HG02870 (cell line): ENCODE measurements around the gene GRAMD2A.

Experiments used
- ATAC-seq: cut with Tn5 transposase; IDR thresholded peaks from one replicate; pipeline ENCODE4 v1.9.1; 2021; ENCODE audit warnings: mild to moderate bottlenecking, moderate library complexity; ENCODE audit not compliant: unreplicated experiment

The GRAMD2A gene

DNA sequence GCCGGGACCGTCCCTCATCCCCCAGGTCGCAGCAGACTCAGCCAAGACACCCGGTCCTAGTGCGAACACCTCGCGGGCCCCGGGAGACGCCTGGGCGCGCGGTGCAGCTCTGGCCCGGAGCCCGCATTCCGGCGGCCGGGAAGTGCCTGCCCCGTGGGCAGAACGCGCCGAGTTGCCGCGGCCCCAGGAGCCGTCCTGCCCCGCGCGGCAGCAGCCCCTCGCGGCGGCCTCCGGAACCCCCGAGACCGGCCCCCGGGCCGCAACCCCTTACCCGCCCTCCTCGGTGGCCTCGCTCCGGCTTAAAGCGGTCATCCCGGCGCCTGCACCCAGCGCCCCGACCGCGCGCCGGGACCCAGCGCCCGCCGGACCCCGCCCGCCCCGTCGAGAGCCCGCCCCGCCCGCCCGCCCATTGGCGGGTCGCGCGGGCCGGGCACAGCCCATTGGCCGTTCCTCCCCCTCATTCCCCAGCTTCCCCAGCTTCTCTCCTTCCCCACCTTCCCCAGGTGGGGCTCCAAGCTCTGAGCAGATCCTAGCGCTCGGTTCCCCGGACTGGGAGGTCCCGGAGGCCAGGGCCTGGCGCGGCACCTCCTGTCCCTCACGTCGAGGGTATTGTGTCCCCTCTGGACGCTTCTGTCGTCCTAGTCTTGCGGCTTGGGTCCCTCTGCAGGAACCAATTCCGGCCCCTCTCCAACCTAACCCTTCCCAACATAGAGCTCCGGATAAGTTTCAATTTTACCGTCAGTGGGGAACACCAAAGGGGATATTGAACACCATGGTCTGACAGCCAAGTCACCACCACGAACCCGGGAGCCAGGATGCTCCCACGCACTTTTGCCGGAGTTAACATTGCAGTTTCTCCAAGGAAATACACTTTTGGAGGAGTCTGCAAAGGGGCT, at the start of gene GRAMD2A:
Gene GRAMD2A, minus strand, starts transcription at position 328 of the 896 bp plus-strand sequence.
- no peak for ATAC-seq

DNA sequence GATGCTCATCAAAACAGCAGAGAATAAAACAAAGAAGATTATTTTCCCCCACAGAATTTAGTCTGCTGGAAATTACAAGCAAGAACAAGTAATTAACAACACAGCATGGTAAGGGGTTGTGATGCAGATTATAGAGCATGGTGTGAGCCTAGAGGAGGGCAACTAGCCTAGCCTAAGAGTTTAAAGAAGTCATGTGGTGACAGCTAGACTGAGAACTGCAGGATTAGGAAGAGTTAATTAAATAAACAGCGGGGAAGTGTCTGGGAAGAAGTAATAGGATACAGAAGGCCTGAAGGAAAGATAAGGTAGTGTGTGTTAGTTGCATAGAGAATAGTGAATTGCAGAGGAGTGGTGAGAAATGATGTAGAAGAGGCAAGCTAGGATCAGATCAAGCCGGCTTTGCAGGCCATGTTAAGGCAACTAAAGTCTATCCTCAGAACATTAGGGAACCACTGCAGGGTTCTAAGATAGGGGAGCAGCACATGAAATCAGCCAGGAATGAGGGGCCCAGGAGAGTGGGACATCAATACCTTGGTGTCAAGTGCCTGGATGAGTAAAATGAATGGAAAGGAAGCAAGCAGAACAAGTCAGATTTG, 45.3 kb upstream of the GRAMD2A start:
- ATAC-seq: no peak

DNA sequence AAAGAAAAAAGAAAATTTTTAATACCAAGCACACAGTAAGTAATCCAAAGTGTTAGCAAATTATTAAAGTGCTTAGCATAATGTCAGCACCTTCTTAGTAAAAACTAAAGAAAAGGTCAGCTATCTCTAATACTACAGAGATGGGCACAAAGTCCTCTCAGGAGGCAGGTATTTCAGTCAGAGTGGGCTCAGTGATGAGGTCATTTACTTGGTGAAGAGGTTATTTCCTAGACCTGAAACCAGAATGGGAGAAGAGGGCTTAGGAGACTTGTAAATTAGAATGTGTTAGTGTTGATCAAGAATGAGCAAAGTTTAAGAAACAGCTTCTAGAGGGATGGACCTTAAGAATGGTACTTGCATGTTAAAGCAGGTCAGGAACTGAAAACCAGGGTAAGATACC, 42.1 kb upstream of the GRAMD2A start:
- no peak for ATAC-seq

DNA sequence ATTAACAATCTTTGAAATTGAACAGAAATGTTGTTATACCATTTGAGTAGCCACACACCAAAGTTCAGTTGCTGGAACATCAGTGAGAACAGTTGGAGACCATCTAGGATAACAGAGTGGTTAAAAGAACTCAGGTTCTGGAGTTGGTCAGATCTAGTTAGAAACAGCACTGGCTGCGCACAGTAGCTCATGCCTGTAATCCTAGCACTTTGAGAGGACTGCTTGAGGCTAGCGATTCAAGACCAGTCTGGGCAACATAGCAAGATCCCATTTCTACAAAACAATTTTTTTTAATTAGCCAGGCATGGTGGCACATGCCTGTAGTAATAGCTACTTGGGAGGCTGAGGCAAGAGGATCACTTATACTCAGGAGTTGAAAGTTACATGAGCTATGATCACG, 41.0 kb upstream of the GRAMD2A start:
- ATAC-seq: no peak

DNA sequence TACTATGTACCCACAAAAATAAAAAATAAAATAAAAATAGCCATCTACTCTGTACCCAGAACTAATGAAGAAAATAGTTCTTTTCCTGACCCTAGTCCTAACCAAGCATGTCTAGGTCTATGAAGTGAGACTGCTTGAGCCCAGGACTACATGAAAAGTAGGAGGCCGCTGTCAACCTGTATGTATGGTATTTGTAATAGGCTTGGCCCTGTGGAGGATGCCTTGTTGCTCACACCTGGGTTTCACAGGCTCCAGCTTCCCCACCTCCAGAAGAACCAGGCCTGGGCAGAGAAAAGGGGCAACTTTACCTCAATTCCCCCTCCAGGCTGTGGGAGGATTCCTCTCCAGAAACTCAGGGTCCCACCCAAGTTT, 40.3 kb upstream of the GRAMD2A start:
- no peak for ATAC-seq

DNA sequence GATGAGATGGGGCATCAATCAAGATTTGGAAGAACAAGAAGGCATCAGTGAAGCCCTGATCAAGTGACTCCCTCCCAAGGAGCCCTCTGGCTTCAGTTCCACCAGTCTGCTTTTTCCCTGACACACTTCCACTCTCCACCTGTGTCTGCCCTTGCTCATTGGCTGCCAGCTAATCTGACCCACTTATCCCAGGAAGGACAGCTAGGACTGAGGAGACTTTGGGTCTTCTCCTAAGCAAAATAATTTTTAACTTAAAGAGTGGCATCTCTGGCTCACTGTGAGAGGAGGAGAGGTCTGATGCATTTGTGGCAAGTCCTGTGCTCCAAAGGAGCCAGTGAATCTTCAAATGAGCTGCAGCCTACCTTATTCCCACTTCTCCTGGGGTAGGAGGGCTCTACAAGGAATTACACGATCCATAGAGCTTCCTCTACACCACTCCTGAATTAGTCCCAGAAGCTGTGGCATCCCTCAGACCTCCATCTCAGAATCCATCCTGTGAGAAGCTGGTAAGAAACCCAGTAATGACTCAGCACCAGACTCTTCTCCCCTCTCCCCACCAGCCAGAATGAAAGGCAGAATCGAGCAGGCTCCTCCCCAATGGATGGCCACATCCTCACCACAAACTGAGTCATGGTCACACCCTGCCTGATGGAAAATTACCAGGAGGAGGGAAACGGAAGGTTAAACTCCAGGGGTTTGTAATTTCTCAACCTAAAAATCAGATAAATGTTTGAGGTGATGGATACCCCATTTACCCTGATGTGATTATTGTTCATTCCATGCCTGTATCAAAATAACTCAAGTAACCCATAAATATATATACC, 39.7 kb upstream of the GRAMD2A start:
- peak; percentile 75 for ATAC-seq

DNA sequence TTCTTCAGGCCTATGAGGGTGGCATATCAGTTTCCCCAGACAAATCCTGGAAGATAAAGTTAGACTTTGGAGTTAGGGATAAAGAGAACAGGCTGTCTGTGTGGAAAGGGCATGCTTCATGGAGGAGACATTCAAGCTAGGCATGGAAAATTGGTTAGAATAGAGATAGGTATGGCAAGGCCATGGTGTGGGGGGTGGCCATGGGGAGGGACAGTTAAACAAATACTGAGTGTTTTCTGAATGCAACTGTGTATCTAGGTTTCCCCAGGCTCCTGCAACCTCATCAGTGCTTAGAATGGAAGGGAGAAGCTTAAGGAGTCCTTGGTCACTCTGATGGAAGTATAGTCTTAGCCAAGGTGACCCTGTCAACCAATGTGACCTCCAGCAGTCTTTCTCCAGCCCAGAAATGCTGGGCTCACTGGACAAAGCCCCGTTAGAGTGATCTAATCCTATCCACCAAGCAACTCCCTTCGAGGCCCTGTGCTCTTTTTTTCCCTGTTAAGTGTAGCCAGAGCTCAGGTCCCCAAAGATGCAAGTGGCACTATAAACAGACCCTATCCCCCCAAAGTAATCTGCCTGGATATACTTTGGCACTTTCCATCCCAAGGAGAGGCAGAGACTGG, 38.9 kb upstream of the GRAMD2A start:
- ATAC-seq: no peak

DNA sequence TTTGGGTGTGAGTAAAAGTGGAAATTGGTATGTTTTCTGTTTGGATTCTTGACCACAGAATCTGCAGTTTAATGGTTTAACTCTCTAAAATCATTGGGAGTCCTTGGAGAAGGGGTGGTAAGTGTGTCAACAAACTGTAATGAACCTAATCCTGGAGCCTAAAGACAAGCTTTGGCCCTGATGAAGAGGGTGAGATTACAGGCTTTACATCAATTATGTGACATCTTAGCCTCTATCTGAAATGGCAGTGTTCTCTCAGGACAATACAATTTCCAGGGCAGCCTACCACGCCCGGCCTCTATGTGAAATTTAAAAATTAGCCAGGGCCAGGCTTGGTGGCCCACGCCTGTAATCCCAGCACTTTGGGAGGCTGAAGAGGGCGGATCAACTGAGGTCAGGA, 37.7 kb upstream of the GRAMD2A start:
- no peak for ATAC-seq

DNA sequence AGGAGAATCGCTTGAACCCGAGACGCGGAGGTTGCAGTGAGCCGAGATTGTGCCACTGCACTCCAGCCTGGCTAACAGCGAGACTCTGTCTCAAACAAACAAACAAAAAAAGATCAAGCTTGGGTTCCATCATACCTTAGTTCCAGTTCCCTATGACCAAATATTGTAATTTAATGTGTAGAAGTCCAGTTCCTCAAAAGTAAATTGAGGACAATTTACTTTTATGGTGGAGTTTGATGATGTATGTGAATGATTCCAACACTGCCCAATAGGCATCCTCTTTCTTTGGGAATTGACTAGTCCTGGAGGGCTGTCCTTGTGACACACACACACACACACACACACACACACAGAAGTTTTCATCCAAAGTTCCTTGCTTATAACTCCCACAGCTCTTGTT, 36.2 kb upstream of the GRAMD2A start:
- no peak for ATAC-seq

DNA sequence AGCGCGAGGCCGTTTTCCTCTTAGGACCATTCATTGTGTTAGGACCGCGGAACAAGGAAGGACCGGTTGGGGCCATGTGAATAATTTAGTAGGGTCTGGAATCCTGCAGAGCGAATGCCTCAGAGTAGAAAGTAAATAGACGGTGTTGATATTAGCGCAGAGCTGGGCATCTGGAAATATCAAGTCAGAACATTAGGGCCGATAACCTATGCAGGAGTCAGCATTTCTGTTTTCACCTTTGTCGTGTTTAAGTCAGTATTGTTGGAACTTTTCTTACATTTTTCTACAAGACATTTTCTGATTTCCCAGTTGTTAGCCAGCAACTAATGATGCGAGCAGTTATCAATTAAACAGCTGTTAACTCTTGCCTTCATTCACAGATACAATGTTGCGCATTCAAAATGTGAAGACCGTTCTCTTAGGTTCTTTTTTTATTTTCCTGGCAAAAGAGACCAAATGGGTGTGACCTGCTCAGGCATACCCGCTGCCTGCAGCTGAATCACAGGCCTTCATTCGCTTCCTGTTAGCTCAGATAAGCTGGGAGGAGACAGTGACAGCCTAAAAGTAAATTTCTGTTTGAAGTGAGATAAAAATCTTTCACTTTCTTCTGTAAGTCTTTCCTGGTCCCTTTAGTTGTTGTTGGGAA, 34.4 kb upstream of the GRAMD2A start:
- ATAC-seq: no peak

DNA sequence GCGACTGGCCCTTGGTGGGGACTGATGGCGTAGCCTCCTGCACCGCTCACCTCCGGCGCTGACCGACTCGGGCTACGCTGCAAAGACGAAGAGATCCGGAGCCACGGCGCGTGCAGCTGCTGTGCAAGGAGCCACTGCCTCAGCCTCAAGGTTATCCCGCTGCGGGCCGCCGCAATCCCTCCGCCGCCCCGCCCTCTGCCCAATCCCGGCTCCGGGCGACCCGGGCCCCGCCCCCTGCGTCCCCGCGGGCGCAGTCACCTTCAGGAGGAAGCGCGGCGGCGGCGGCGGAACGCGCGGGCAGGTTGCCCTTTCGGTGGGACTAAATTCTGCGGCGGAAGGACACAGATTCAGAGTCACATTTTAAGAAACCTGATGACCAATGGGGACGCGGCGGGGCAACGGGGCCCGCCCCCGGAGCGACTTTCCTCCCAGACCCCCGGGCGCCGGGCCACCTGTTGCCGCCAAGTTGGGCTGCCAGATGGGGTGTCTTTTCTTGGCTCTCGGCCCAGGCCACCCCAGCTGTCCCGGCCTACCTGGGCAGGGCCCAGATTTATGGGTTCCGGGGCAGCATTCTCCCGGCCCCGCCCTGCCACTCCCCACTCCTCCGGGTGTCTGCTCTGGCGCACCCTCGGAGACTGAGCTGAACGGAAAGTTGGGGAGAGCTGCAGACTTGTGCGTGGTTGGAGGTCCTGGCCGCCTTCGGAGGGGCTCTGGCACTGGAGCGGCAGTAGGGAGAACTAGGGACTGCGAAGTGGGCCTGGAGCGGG, 33.7 kb upstream of the GRAMD2A start, which contains the start of gene PKM:
Gene PKM, minus strand, starts transcription at position 125 of the 767 bp plus-strand sequence. CDS start 12,093 bp downstream, outside the sequence.
- ATAC-seq: peak; percentile 32

DNA sequence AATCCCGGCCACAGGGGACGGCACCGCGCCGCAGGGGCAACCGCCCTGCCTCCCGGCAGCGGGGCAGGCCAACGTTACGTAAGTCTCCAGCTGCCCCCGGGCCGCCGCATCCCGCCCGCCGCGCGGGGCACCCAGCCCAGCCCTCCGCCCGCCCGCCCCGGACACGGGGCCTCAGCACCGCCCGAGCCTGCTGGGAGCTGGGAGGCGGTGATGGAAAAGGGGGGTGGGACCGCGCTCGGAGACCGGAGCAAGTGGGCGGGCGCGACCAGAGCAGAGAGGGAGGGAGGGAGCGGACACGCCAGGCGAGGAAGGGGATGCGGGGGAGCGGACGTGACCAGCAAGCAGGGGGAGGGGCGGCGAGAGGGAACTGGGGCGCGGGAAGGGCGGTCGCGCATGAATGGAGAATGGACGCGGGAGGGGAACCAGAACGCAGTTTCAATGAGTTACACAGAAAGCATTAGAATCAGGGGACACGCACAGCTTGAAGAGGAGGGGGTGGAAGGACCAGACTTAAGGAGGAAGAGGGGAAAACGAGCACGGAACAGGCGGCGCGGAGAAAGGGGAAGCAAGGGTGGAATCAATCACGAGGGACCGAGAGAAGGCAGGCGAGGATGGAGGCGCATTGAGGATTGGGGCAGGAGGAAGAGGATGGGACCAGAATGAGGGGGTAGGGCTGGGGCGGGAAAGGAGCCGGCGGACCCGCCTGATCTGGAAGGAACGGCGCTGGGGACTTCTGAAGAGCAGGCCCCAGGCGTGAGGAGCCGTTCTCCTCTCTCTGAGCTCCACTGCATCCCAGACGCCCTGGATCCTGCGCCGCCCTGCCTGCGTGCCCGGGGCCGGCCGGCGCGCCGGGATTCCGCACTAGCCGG, 32.8 kb upstream of the GRAMD2A start:
- no peak for ATAC-seq

DNA sequence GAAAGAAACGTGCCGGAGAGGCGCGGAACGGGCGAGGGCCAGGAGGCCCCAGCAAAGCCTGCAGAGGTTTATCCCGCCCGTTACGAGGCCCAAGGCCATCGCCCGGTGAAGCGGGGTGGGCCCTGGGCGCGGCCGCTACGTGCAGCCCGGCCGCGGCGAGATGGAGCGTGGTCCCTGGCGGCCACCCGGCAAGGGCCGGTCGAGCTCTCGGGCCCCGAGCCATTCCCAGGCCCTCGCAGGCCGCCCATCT, 32.3 kb upstream of the GRAMD2A start:
- ATAC-seq: no peak

DNA sequence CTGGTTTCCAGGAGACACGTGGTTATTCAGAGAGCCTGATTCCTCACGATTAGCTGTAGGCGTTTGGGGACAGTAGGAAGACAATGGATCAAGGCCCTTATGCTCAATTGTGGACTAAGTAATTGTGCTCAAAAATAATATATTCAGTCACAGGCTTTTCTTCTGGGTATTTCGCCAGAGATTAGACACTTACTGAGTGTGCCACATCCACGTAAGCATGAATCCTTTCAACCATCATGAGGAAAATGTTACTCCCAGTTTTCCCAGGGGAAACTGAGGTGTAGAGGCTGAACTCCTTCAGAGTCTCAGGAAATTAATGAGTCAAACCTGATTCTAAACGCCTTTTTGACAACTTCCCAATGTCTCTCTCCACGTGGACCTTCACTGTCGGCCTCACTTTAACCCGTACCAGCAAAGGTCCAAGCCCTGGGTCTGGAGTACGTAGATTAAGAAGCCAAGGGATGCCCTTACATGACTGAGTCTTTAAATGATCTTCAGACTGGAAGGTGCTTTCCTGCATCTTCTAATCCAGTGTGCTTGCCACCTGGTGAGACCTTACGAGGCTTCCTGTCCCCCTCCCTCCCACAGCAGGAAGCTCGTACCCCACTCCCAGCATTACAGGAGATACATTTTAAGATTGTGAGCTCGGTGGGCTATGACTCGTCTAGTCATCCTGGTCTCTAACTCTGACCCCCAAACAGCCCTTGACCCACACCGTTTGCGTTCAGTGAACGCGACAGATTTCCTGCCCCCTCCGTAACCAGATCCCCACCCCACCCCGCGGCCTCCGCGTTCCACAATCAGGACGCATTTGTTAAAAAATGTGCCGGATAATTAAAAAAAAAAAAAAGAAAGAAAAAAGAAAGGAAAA, 31.7 kb upstream of the GRAMD2A start:
- ATAC-seq: no peak

DNA sequence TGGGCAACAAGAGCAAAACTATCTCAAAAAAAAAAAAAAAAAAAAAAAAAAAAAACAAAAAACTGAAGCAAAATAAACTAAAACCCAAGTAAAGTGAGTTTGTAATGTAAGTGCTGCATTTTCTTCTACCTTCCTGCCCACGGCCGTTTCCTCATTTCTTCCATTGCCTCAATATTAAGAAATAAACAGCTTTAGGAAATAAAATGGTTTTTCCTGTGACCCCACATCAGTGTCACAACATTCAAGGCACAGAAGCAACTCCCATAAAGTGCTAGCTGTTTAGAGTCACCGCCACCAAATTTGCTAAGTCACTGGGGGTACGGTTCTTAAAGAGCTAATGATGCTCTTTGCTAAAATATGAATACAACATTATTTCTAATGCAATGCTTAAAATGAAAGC, 30.1 kb upstream of the GRAMD2A start:
- no peak for ATAC-seq

DNA sequence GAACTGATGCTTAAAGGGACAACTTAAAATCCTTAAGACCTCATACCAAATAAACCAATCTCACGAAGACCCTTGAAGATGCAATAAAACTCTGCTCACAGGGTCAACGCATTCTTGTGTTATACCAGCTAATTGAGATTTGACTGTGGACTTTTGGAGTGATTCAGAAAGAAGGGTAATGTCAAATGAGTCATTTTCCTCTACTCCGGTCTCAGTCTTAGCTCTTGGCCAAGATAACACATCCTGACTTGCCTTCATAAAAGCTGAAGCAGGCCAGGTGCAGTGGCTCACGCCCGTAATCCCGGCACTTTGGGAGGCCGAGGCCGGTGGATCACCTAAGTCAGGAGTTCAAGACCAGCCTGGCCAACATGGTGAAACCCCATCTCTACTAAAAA, 29.6 kb upstream of the GRAMD2A start:
- ATAC-seq: no peak

DNA sequence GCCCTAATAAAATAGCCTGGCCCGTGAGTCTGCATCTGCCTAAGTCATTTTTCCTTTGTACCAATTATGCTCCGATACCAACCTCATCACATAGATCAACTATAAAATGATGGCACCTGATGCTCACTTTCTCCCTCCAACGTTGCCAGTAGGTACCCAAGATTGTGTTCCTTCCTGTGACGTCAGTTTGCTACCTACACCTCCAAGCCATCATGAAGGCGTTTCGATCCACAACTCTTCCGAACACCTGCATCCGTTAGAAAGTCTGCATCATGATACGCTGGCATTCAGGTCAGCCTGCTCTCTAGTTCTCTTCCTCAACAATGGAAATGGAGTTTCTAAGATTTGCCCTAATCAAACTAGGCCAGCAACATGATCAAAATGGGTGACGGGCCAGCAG, 25.7 kb upstream of the GRAMD2A start:
- no peak for ATAC-seq

DNA sequence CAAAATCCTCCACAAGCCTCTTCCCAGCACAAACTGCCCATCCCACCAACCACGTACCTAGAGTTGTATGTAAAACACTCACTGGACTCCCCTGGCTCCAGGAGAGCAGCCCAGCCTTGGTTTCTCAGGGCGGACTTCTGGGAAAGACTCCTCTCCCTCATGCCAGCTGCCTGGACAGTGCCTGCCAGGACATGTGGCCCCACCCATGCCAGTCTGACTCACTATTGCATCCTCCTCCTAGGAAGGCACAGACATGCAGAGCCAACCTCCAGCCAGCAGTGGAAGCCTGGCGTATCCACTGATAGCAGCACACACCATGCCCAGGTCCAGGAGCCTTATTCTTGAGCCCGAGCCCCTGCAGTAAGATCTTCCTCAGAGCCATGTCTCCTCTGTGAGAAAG, 24.8 kb upstream of the GRAMD2A start:
- ATAC-seq: no peak
